22Rv1 (cell line): ENCODE results near the gene ERC1.

Experiments used
- H3K27ac ChIP-seq: fragments of 450-650 bp; 2 replicates; pipeline ENCODE4 v1.5.1; 2017
- ZFX ChIP-seq: fragments of 450-650 bp; IDR thresholded peaks from 2 replicates; pipeline ENCODE4 v1.6.1; 2017; ENCODE audit warnings: antibody characterized with exemption, borderline replicate concordance
- TF ChIP-seq, protein P1 (sequence below): fragments of 450-650 bp; IDR thresholded peaks from 2 replicates; pipeline ENCODE4 v1.5.1; 2017; ENCODE audit warnings: mild to moderate bottlenecking

Gene ERC1

DNA sequence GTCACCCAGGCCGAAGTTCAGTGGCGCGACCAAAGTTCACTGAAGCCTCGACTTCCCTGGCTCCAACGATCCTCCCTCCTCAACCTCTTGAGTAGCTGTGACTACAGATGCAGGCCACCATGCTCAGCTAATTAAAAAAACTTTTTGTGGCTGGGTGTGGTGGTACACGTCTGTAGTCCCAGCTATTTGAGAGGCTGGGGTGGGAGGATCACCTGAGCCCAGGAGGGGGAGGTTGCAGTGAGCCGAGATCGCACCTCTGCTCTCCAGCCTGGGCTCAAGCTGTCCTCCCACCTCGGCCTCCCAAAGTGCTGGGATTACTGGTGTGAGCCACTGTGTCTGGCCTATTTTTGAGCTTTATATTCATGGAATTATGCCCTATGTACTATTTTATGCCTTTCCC lies 23.4 kb upstream of the ERC1 start:
- H3K27ac ChIP-seq = no peak overlapping the region
- TF ChIP-seq, protein P1, sequence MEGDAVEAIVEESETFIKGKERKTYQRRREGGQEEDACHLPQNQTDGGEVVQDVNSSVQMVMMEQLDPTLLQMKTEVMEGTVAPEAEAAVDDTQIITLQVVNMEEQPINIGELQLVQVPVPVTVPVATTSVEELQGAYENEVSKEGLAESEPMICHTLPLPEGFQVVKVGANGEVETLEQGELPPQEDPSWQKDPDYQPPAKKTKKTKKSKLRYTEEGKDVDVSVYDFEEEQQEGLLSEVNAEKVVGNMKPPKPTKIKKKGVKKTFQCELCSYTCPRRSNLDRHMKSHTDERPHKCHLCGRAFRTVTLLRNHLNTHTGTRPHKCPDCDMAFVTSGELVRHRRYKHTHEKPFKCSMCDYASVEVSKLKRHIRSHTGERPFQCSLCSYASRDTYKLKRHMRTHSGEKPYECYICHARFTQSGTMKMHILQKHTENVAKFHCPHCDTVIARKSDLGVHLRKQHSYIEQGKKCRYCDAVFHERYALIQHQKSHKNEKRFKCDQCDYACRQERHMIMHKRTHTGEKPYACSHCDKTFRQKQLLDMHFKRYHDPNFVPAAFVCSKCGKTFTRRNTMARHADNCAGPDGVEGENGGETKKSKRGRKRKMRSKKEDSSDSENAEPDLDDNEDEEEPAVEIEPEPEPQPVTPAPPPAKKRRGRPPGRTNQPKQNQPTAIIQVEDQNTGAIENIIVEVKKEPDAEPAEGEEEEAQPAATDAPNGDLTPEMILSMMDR = no peak
- no peak for TF ChIP-seq ZFX

DNA sequence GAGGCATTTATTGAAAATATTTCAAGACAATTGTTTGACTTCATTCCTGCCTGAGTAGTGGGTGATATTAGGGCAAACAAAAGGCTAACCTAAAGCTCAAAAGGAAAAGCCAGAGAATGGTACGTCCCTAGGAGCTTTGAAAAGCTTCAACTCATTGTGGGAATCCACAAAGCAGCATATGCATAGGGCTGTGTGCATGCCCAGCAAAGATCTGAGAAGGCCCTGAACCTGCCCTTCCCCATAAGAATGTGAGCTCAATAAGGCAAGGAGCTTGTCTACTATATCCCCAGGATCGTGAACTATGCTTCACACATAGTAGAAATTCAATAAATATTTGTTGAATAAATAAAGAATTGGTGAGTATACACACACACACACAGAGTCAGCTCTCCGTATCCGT lies 22.5 kb upstream of the ERC1 start:
- no peak overlapping the region for H3K27ac ChIP-seq
- no peak for TF ChIP-seq ZFX
- TF ChIP-seq, protein P1 = no peak

DNA sequence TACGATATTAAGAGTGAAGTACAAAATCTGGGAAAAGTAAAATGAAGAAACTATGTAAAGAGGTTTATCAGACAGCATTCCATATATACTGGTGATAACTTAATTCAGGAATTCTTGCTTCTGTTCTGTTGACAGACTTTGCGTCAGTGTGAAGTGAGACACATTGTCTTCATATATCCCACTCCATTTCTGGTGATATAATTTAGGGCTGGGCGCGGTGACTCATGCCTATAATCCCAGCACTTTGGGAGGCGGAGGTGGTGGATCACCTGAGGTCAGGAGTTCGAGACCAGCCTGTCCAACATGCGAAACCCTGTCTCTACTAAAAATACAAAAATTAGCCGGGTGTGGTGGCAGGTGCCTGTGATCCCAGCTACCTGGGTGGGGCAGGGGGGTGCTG lies 21.2 kb upstream of the ERC1 start:
- no peak overlapping the region for H3K27ac ChIP-seq

DNA sequence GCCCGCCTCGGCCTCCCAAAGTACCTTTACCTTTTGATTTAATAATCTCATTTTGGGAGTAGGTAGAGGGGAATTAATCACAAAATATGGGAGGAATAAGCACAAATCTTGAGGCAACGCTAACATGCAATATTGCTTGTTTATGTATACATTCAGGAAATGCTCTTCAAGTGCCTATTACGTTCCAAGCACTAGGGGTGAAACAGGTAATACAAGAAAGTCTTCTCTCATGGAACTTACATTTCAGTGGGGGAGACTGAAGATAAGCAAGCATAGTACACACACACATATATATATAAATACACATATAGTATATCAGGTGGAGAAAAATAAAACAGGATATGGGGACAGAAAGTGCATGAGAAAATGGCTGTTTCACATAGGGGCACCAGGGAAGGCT lies 19.0 kb upstream of the ERC1 start:
- H3K27ac ChIP-seq = no peak overlapping the region
- TF ChIP-seq, protein P1 = no peak
- TF ChIP-seq ZFX = no peak

More for the DNA sequence above, 21.2 kb upstream of the ERC1 start:
- TF ChIP-seq, protein P1 = no peak
- no peak for TF ChIP-seq ZFX

DNA sequence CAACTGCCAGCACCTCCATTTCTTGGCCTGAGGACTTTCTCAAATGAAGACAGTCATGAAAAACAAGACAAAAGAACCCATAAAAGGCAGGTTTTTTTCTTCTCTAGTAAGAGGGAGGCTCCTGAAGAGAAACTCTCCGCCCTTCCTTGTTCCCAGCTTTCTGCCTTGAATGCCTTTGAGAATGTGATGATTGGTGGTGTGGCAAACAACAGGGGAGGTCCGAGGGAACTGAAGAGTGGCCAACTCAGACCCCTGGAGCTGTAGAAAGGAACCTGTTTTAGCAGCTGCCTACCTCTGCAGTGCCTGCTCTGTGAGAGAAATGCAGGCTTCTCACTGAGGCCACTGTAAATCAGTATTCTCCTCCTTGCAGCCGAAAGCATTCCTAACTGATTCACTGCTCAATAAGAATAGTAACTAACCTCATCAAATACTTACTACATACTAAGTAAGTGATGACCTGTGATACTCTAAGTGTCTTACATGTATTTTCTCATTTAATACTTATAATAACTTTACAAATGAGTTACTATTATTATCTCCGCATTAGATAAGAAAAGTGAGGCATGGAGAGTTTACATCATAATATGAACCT lies 16.7 kb upstream of the ERC1 start:
- H3K27ac ChIP-seq = no peak overlapping the region
- TF ChIP-seq ZFX = no peak
- TF ChIP-seq, protein P1 = no peak

DNA sequence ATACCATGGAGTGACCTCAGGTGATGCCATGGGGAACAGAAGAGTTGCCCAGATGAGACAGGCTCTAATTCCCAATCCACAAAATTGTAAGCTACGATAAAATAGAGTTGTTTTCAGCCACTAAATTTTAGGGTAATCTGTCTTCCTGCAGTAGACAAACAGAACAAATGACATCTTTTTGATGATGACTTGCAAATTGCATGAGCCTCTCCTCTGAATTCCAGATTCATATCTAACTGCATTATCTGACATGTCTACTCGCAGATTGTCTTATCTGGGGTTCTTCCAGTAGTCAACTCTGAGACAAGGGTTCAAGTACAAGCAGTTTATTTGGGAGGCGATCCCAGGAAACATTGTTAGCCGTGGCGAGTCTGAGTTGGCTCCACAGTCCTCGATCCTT lies 14.4 kb upstream of the ERC1 start:
- H3K27ac ChIP-seq = no peak overlapping the region
- TF ChIP-seq ZFX = no peak
- TF ChIP-seq, protein P1 = no peak

DNA sequence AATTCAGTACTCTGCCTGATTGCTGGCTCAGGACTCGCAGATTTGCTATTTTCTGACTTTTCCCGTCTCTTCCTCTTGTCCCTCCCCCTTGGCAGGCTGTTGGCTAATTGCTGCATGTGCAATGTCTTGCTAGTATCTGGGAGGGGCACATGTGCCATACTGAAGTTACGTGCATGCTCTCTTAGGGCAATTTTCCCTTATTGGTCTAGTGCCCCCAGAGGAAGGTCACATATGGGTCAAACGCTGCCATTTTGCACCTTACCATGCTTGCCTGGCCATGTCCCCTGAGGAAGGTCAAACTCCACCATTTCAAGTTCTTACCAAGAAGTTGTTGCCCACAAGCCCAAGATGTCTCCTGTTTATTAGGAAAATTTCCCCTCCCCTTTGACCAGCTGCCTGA lies 13.9 kb upstream of the ERC1 start:
- no peak for TF ChIP-seq ZFX
- TF ChIP-seq, protein P1 = 0 out of 2 replicates have a peak, but pooled peaks have one; percentile 17
- no peak overlapping the region for H3K27ac ChIP-seq
